Measurements from ENCODE around the gene TANK. TPM values are rescaled to one million over a fixed set of nuclear protein-coding genes. Genes with fewer than 3 reads are reported as not detected.
A peak's percentile ranks its signal among the peaks of the same experiment; 100 is the strongest.
"Not testable (repeated sequence)": the region's sequence is repeated elsewhere in the genome, so short reads cannot be mapped to it uniquely, and the experiment has no call there.

Gene TANK
- total and polyA plus RNA-seq, 2 of the 13 experiments (the other 11 are each of a cell fraction or from before 2014, with no cell fraction given): 66.9 to 96.1 TPM

GRCh38 chr2:161244387-161245260 is 84.4 kb downstream of the TANK start (continued):
- peak; percentile 22; the same call in 1 of the 2 replicates for TF ChIP-seq KDM5B (CRISPR knock-in tag; IDR thresholded peaks at IDR 0.05; ENCODE audit: borderline replicate concordance)
- peak; percentile 63; the same call in 1 of the 2 replicates for TF ChIP-seq ZNF225 (CRISPR knock-in tag; IDR thresholded peaks at IDR 0.05)
- TF ChIP-seq SNAPC5 (CRISPR knock-in tag; IDR thresholded peaks at IDR 0.05; ENCODE audit: borderline replicate concordance): 0 out of 2 replicates have a peak, but pooled peaks have one; percentile 51
- TF ChIP-seq ARNT2 (CRISPR knock-in tag; IDR thresholded peaks at IDR 0.05; ENCODE audit: low read depth): 0 out of 2 replicates have a peak, but pooled peaks have one; percentile 37
- TF ChIP-seq ZEB1 (IDR thresholded peaks at IDR 0.05; ENCODE audit: insufficient replicate concordance, low read depth): peak; percentile 46
- peak; percentile 74 for TF ChIP-seq ZNF547 (CRISPR knock-in tag; IDR thresholded peaks at IDR 0.05)
- TF ChIP-seq HNRNPLL (IDR thresholded peaks at IDR 0.05; ENCODE audit: low read depth, low read length, poor library complexity, severe bottlenecking): peak; percentile 48
- not testable (repeated sequence) for TF ChIP-seq SOX6, NR2F6 (IDR thresholded peaks at IDR 0.05)
- TF ChIP-seq SOX6 (CRISPR knock-in tag; IDR thresholded peaks at IDR 0.05): peak; percentile 30; the same call in 1 of the 2 replicates
- 0 out of 2 replicates have a peak, but pooled peaks have one; percentile 40 for TF ChIP-seq ETV6 (CRISPR knock-in tag; conservative IDR thresholded peaks at IDR 0.05)
- TF ChIP-seq ZNF563 (CRISPR knock-in tag; IDR thresholded peaks at IDR 0.05): peak; percentile 75; the same call in 1 of the 2 replicates
- TF ChIP-seq YEATS2 (CRISPR knock-in tag; IDR thresholded peaks at IDR 0.05; ENCODE audit: borderline replicate concordance): 0 out of 2 replicates have a peak, but pooled peaks have one; percentile 23
- peak; percentile 54; the same call in 1 of the 2 replicates for TF ChIP-seq TSC22D2 (CRISPR knock-in tag; IDR thresholded peaks at IDR 0.05; ENCODE audit: borderline replicate concordance)
- TF ChIP-seq ZNF558 (CRISPR knock-in tag; IDR thresholded peaks at IDR 0.05; ENCODE audit: borderline replicate concordance): peak; percentile 40; the same call in 1 of the 2 replicates
- peak; percentile 96 for TF ChIP-seq ZFX (CRISPR knock-in tag; IDR thresholded peaks at IDR 0.05; ENCODE audit: low read depth)
- TF ChIP-seq NR2F6 (CRISPR knock-in tag; IDR thresholded peaks at IDR 0.05): peak; percentile 40; the same call in 1 of the 2 replicates
- 0 out of 2 replicates have a peak, but pooled peaks have one; percentile 58 for TF ChIP-seq ZSCAN20 (CRISPR knock-in tag; IDR thresholded peaks at IDR 0.05; ENCODE audit: borderline replicate concordance)
- TF ChIP-seq ZNF790 (CRISPR knock-in tag; IDR thresholded peaks at IDR 0.05; ENCODE audit: borderline replicate concordance): peak; percentile 60; the same call in 1 of the 2 replicates
- TF ChIP-seq TOPORS (CRISPR knock-in tag; IDR thresholded peaks at IDR 0.05): peak; percentile 58; the same call in 1 of the 2 replicates
- TF ChIP-seq CHD2 (IDR thresholded peaks at IDR 0.05; ENCODE audit: low read depth, low read length): peak; percentile 67
- TF ChIP-seq POLR2G (IDR thresholded peaks at IDR 0.05; ENCODE audit: low read depth, low read length): peak; percentile 67
- TF ChIP-seq ZNF280B (CRISPR knock-in tag; IDR thresholded peaks at IDR 0.05; ENCODE audit: borderline replicate concordance): 0 out of 2 replicates have a peak, but pooled peaks have one; percentile 62
- TF ChIP-seq ZNF768 (CRISPR knock-in tag; IDR thresholded peaks at IDR 0.05): 0 out of 2 replicates have a peak, but pooled peaks have one; percentile 37
- TF ChIP-seq SPEN (CRISPR knock-in tag; IDR thresholded peaks at IDR 0.05; ENCODE audit: low read depth): peak; percentile 76; the same call in 1 of the 2 replicates
- TF ChIP-seq ZNF891 (CRISPR knock-in tag; IDR thresholded peaks at IDR 0.05): peak; percentile 69; the same call in 1 of the 2 replicates

Measured in HepG2 (cell line).